ENCODE measurements around the gene SPAM1.

DNA sequence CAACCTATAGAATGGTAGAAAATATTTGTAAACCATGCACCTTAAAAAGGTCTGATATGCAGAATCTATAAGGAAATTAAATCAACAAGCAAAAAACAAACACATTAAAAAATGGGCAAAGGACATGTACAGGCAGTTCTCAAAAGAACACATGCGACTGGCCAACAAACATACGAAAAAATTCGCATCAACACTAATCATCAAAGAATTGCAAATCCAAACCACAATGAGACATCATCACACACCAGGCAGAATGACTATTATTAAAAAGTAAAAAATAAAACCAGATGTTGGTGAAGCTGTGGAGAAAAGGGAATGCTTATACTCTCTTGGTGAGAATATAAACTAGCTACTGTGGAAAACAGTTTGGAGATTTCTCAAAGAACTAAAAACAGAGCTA, 74.7 kb downstream of the SPAM1 start:
- TF ChIP-seq, protein P1, sequence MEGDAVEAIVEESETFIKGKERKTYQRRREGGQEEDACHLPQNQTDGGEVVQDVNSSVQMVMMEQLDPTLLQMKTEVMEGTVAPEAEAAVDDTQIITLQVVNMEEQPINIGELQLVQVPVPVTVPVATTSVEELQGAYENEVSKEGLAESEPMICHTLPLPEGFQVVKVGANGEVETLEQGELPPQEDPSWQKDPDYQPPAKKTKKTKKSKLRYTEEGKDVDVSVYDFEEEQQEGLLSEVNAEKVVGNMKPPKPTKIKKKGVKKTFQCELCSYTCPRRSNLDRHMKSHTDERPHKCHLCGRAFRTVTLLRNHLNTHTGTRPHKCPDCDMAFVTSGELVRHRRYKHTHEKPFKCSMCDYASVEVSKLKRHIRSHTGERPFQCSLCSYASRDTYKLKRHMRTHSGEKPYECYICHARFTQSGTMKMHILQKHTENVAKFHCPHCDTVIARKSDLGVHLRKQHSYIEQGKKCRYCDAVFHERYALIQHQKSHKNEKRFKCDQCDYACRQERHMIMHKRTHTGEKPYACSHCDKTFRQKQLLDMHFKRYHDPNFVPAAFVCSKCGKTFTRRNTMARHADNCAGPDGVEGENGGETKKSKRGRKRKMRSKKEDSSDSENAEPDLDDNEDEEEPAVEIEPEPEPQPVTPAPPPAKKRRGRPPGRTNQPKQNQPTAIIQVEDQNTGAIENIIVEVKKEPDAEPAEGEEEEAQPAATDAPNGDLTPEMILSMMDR (IDR thresholded peaks at IDR 0.05), result no peak
- no peak for TF ChIP-seq POLR2A (IDR thresholded peaks at IDR 0.05)

All from thyroid gland (tissue), 4 donors.